ENCODE data around the gene CKAP2L.

Gene CKAP2L

GRCh38 chr2:112772911-112773475 is 8.6 kb upstream of the CKAP2L start:
- no peak for DNase-seq
- no peak for TF ChIP-seq CTCF (IDR thresholded peaks at IDR 0.05; ENCODE audit: low read depth, low read length)
- H3K4me1 ChIP-seq: no peaks in the 10 kb centered on the region
- no peaks in the 10 kb centered on the region for H3K36me3 ChIP-seq
- H3K4me3 ChIP-seq (ENCODE audit: low read depth, low read length): no peak overlapping the region
- H3K27me3 ChIP-seq: no peaks in the 10 kb centered on the region
- H3K9me3 ChIP-seq: no peaks in the 10 kb centered on the region

GRCh38 chr2:112772322-112772721 is 7.9 kb upstream of the CKAP2L start:
- no peak for TF ChIP-seq CTCF (IDR thresholded peaks at IDR 0.05; ENCODE audit: low read depth, low read length)
- H3K27me3 ChIP-seq: no peaks in the 10 kb centered on the region
- no peak for DNase-seq
- no peaks in the 10 kb centered on the region for H3K9me3 ChIP-seq
- no peaks in the 10 kb centered on the region for H3K4me1 ChIP-seq
- no peak overlapping the region for H3K4me3 ChIP-seq (ENCODE audit: low read depth, low read length)
- no peaks in the 10 kb centered on the region for H3K36me3 ChIP-seq

GRCh38 chr2:112768432-112768831 is 4.0 kb upstream of the CKAP2L start:
- TF ChIP-seq CTCF (IDR thresholded peaks at IDR 0.05; ENCODE audit: low read depth, low read length): no peak
- DNase-seq: no peak
- H3K27me3 ChIP-seq: no peaks in the 10 kb centered on the region
- H3K4me1 ChIP-seq: no peaks in the 10 kb centered on the region
- H3K9me3 ChIP-seq: no peaks in the 10 kb centered on the region
- no peaks in the 10 kb centered on the region for H3K36me3 ChIP-seq
- no peak overlapping the region for H3K4me3 ChIP-seq (ENCODE audit: low read depth, low read length)

GRCh38 chr2:112767693-112768330 is 3.4 kb upstream of the CKAP2L start:
- Histone ChIP-seq H3K4me3 (ENCODE audit: low read depth, low read length) (no peak overlapping the region), H3K27me3 (no peaks in the 10 kb centered on the region), H3K4me1 (no peaks in the 10 kb centered on the region), H3K9me3 (no peaks in the 10 kb centered on the region), H3K36me3 (no peaks in the 10 kb centered on the region)
- TF ChIP-seq CTCF (IDR thresholded peaks at IDR 0.05; ENCODE audit: low read depth, low read length): no peak
- no peak for DNase-seq

- no peak for TF ChIP-seq CTCF (IDR thresholded peaks at IDR 0.05; ENCODE audit: low read depth, low read length)
- Histone ChIP-seq H3K36me3 (no peaks in the 10 kb centered on the region), H3K9me3 (no peaks in the 10 kb centered on the region), H3K4me1 (no peaks in the 10 kb centered on the region), H3K4me3 (ENCODE audit: low read depth, low read length) (peak overlapping the region; percentile 83), H3K27me3 (no peaks in the 10 kb centered on the region)
- no peak for DNase-seq
Measured at GRCh38 chr2:112765251-112765650, 842 bp upstream of the CKAP2L start.

- no peaks in the 10 kb centered on the region; the same call in 1 of the 2 replicates for H3K36me3 ChIP-seq
- no peaks in the 10 kb centered on the region for H3K4me1 ChIP-seq
- no peak for TF ChIP-seq CTCF (IDR thresholded peaks at IDR 0.05; ENCODE audit: low read depth, low read length)
- no peak for DNase-seq
- no peak overlapping the region for H3K4me3 ChIP-seq (ENCODE audit: low read depth, low read length)
- H3K27me3 ChIP-seq: no peaks in the 10 kb centered on the region
- no peaks in the 10 kb centered on the region for H3K9me3 ChIP-seq
Measured at GRCh38 chr2:112762276-112762675, 2.1 kb downstream of the CKAP2L start.
